ENCODE measurements around the gene KIAA1755. TPM values are rescaled to one million over a fixed set of nuclear protein-coding genes. Genes with fewer than 3 reads are reported as not detected.
A peak's percentile ranks its signal among the peaks of the same experiment; 100 is the strongest.

The KIAA1755 gene
- total and polyA plus RNA-seq, 10 of the 15 experiments (the other 5 are each of a cell fraction or from before 2014, with no cell fraction given) = not detected

DNA sequence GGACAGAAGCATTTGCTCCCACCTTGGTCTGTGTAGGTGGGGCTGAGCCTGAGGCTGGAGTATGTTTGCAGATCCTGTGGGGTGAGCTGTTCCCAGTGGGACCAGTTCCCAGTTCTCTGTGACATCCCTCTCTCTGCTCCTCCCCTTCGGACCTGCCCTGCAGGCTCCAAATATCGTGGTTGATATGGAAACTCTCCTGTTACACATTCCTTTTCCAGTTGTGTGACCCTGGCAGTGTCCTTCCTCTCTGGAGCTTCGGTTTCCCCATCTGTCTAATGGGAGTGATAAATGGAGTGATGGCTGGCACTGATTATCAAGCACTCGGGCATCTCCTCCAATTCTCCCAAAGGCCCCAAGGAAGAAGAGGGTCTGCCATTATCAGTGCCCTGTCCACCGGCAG, 79.8 kb downstream of the KIAA1755 start:
- BruUV-seq (replicated peaks) = no TSS peak
- in situ Hi-C loops (cut with MboI) = no loop called here

DNA sequence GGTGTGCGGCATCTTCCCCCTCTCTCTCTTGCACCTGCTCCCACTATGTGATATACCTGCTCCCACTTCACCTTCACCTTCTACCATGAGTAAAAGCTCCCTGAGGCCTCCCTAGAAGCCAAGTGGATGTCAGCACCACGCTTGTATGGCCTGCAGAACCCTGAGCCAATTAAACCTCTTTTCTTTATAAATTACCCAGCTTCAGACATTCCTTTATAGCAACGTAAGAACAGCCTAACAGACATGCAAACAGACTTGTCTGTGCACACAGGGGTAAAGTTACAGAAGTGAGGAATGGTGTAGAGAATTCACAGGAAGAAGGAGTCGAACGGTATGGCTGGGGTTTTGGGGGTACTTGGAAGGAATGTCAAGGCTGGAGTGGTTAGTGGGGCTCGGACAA, 80.7 kb downstream of the KIAA1755 start:
- Histone ChIP-seq H3K9ac (ENCODE audit: control insufficient read depth, insufficient read depth, low read length) (no peak overlapping the region), H3K9me3 (replicated peaks; ENCODE audit: control insufficient read depth, insufficient read depth, low read length) (no peaks in the 10 kb centered on the region), H3K4me1 (ENCODE audit: control insufficient read depth, insufficient read depth, low read length) (peaks cover 6% of the 10 kb centered on the region), H3K36me3 (ENCODE audit: control insufficient read depth in 2 of 2, insufficient read depth in 2 of 2, low read length in 1 of 2) (no peaks in the 10 kb centered on the region), H3K4me2 (ENCODE audit: control insufficient read depth, insufficient read depth) (no peak overlapping the region), H2AFZ (ENCODE audit: control insufficient read depth, low read depth, low read length) (no peak overlapping the region), H4K20me1 (ENCODE audit: control insufficient read depth, insufficient read depth) (no peaks in the 10 kb centered on the region), H3K27me3 (replicated peaks in 1 of 2; ENCODE audit: control insufficient read depth in 2 of 2, insufficient read depth in 2 of 2, low read length in 1 of 2) (no peaks in the 10 kb centered on the region; a peak in 1 of 4 replicates), H3K27ac (ENCODE audit: control insufficient read depth, insufficient read depth) (no peak overlapping the region), H3K79me2 (ENCODE audit: control insufficient read depth, insufficient read depth, low read length) (no peaks in the 10 kb centered on the region), H3K4me3 (no peak overlapping the region)
- TF ChIP-seq HDAC6 (IDR thresholded peaks at IDR 0.05; ENCODE audit: unreplicated experiment) = no peak
- no peak for TF ChIP-seq FOXM1 (IDR thresholded peaks at IDR 0.05; ENCODE audit: low read depth, low read length)
- no peak for TF ChIP-seq SPI1 (IDR thresholded peaks at IDR 0.05; ENCODE audit: borderline replicate concordance, insufficient read depth, low read depth, low read length)
- no peak for TF ChIP-seq DPF2 (IDR thresholded peaks at IDR 0.05)
- TF ChIP-seq, protein P1, sequence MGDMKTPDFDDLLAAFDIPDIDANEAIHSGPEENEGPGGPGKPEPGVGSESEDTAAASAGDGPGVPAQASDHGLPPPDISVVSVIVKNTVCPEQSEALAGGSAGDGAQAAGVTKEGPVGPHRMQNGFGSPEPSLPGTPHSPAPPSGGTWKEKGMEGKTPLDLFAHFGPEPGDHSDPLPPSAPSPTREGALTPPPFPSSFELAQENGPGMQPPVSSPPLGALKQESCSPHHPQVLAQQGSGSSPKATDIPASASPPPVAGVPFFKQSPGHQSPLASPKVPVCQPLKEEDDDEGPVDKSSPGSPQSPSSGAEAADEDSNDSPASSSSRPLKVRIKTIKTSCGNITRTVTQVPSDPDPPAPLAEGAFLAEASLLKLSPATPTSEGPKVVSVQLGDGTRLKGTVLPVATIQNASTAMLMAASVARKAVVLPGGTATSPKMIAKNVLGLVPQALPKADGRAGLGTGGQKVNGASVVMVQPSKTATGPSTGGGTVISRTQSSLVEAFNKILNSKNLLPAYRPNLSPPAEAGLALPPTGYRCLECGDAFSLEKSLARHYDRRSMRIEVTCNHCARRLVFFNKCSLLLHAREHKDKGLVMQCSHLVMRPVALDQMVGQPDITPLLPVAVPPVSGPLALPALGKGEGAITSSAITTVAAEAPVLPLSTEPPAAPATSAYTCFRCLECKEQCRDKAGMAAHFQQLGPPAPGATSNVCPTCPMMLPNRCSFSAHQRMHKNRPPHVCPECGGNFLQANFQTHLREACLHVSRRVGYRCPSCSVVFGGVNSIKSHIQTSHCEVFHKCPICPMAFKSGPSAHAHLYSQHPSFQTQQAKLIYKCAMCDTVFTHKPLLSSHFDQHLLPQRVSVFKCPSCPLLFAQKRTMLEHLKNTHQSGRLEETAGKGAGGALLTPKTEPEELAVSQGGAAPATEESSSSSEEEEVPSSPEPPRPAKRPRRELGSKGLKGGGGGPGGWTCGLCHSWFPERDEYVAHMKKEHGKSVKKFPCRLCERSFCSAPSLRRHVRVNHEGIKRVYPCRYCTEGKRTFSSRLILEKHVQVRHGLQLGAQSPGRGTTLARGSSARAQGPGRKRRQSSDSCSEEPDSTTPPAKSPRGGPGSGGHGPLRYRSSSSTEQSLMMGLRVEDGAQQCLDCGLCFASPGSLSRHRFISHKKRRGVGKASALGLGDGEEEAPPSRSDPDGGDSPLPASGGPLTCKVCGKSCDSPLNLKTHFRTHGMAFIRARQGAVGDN (IDR thresholded peaks at IDR 0.05) = no peak
- no peak for TF ChIP-seq ZBED1 (IDR thresholded peaks at IDR 0.05; ENCODE audit: borderline replicate concordance)
- TF ChIP-seq, protein P2, sequence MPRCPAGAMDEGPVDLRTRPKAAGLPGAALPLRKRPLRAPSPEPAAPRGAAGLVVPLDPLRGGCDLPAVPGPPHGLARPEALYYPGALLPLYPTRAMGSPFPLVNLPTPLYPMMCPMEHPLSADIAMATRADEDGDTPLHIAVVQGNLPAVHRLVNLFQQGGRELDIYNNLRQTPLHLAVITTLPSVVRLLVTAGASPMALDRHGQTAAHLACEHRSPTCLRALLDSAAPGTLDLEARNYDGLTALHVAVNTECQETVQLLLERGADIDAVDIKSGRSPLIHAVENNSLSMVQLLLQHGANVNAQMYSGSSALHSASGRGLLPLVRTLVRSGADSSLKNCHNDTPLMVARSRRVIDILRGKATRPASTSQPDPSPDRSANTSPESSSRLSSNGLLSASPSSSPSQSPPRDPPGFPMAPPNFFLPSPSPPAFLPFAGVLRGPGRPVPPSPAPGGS (IDR thresholded peaks at IDR 0.05; ENCODE audit: borderline replicate concordance, insufficient read depth, low read depth, low read length, poor library complexity, severe bottlenecking) = no peak
- ChIA-PET SMC1A (ENCODE audit: uncharacterized antibody, unreplicated experiment) (no interaction called here), CTCF (no interaction called here), POLR2A (no interaction called here), RAD21 (ENCODE audit: unreplicated experiment) (no interaction called here)
- intact Hi-C loops (cut with micrococcal nuclease; ENCODE audit: unreplicated experiment) = no loop called here
- FAIRE-seq (no peak), ATAC-seq (no peak), DNase-seq (ENCODE audit: low read depth, low spot score) (no peak)
- BruUV-seq (replicated peaks) = no TSS peak
- in situ Hi-C loops (cut with MboI) = no loop called here
- 60% methylated on average over 6 of the region's 6 CpGs for WGBS (ENCODE audit: insufficient coverage, insufficient replicate concordance, low lambda C conversion rate, missing lambda C conversion rate)

More for the DNA sequence above, 79.8 kb downstream of the KIAA1755 start:
- CTCF ChIA-PET = interaction anchor here (1.1 to 1.9 kb wide), 3 partner anchors 14 to 107 kb away, joined by 4 to 12 read pairs (median 5); no protein-coding TSS in a partner anchor
- Histone ChIP-seq H4K20me1 (ENCODE audit: control insufficient read depth, insufficient read depth) (no peaks in the 10 kb centered on the region), H3K27ac (ENCODE audit: control insufficient read depth, insufficient read depth) (no peak overlapping the region), H3K4me2 (ENCODE audit: control insufficient read depth, insufficient read depth) (no peak overlapping the region), H3K9me3 (replicated peaks; ENCODE audit: control insufficient read depth, insufficient read depth, low read length) (no peaks in the 10 kb centered on the region), H3K4me3 (no peak overlapping the region), H3K36me3 (ENCODE audit: control insufficient read depth in 2 of 2, insufficient read depth in 2 of 2, low read length in 1 of 2) (no peaks in the 10 kb centered on the region), H3K27me3 (replicated peaks in 1 of 2; ENCODE audit: control insufficient read depth in 2 of 2, insufficient read depth in 2 of 2, low read length in 1 of 2) (no peaks in the 10 kb centered on the region; a peak in 1 of 4 replicates), H2AFZ (ENCODE audit: control insufficient read depth, low read depth, low read length) (no peak overlapping the region), H3K4me1 (ENCODE audit: control insufficient read depth, insufficient read depth, low read length) (peaks cover 6% of the 10 kb centered on the region), H3K79me2 (ENCODE audit: control insufficient read depth, insufficient read depth, low read length) (no peaks in the 10 kb centered on the region), H3K9ac (ENCODE audit: control insufficient read depth, insufficient read depth, low read length) (no peak overlapping the region)
- DNase-seq (ENCODE audit: low read depth, low spot score) (no peak), FAIRE-seq (no peak), ATAC-seq (no peak)
- 59% methylated on average over 5 of the region's 5 CpGs for whole genome bisulfite sequencing (ENCODE audit: insufficient coverage, insufficient replicate concordance, low lambda C conversion rate, missing lambda C conversion rate)
- SMC1A ChIA-PET (ENCODE audit: uncharacterized antibody, unreplicated experiment) = interaction anchor here (0.7 to 1.6 kb wide), 5 partner anchors 26 to 122 kb away, joined by 3 to 6 read pairs (median 3); no protein-coding TSS in a partner anchor
- intact Hi-C loops (cut with micrococcal nuclease; ENCODE audit: unreplicated experiment) = no loop called here
- POLR2A ChIA-PET = interaction anchor here (0.7 to 0.8 kb wide), 2 partner anchors 91 to 110 kb away, joined by 5 to 7 read pairs; no protein-coding TSS in a partner anchor
- RAD21 ChIA-PET (ENCODE audit: unreplicated experiment) = interaction anchor here (0.9 to 1.4 kb wide), 3 partner anchors 40 to 123 kb away, joined by 3 to 4 read pairs (median 4); no protein-coding TSS in a partner anchor
- no peak for TF ChIP-seq HDGF (IDR thresholded peaks at IDR 0.05)
- TF ChIP-seq EP300 (IDR thresholded peaks at IDR 0.05; ENCODE audit: borderline replicate concordance in 1 of 2, control insufficient read depth in 1 of 2, low read depth in 2 of 2, low read length in 2 of 2) = peak in 1 of 2 experiments; percentile 26; a peak in 1 of 4 replicates

Data from GM12878 (cell line).